IPS-20b (cell line): ENCODE measurements around the gene FAU.

ENCODE experiments used
- H3K27ac ChIP-seq: one replicate; pipeline ENCODE4 v1.5.1; 2013; ENCODE audit warnings: low read length
- H3K27me3 ChIP-seq: 2 replicates; pipeline ENCODE4 v1.6.1; 2013; ENCODE audit warnings: mild to moderate bottlenecking, low read length, inconsistent platforms; ENCODE audit not compliant: insufficient read depth
- H3K36me3 ChIP-seq: 2 replicates; pipeline ENCODE4 v1.6.1; 2013; ENCODE audit warnings: low read depth, mild to moderate bottlenecking, inconsistent platforms, low read length, moderate library complexity; ENCODE audit not compliant: insufficient read depth
- H3K4me1 ChIP-seq: 2 replicates; pipeline ENCODE4 v1.6.1; 2013; ENCODE audit warnings: mild to moderate bottlenecking, control low read depth, inconsistent platforms, low read length, moderate library complexity; ENCODE audit not compliant: insufficient read depth
- H3K4me3 ChIP-seq: 2 replicates; pipeline ENCODE4 v1.5.1; 2013; ENCODE audit warnings: mild to moderate bottlenecking, low read length, inconsistent platforms
- H3K9ac ChIP-seq: 2 replicates; pipeline ENCODE4 v1.6.1; 2013; ENCODE audit warnings: low read depth, mild to moderate bottlenecking, inconsistent platforms, low read length, moderate library complexity
- H3K9me3 ChIP-seq: 2 replicates; pipeline ENCODE4 v1.6.1; 2013; ENCODE audit warnings: mild to moderate bottlenecking, low read depth, low read length, inconsistent platforms; ENCODE audit not compliant: insufficient read depth

FAU gene

GRCh38 chr11:65095427-65095826 lies 26.5 kb downstream of the FAU start:
- H3K4me3 ChIP-seq: peak overlapping the region; percentile 81; the same call in 1 of the 2 replicates
- H3K27me3 ChIP-seq: no peaks in the 10 kb centered on the region
- 0 out of 2 replicates have a peak, but pooled peaks cover 4% of the 10 kb centered on the region for H3K4me1 ChIP-seq
- peak overlapping the region; percentile 73; the same call in 1 of the 2 replicates for H3K9ac ChIP-seq
- H3K27ac ChIP-seq: no peak overlapping the region
- peaks cover 17% of the 10 kb centered on the region for H3K36me3 ChIP-seq
- H3K9me3 ChIP-seq: no peaks in the 10 kb centered on the region

- Histone ChIP-seq H3K27me3 (no peaks in the 10 kb centered on the region), H3K9ac (no peak overlapping the region), H3K36me3 (peaks cover 24% of the 10 kb centered on the region), H3K4me3 (no peak overlapping the region), H3K27ac (no peak overlapping the region), H3K9me3 (no peaks in the 10 kb centered on the region), H3K4me1 (no peaks in the 10 kb centered on the region)
Measured at GRCh38 chr11:65090628-65091027, 31.3 kb downstream of the FAU start.

- Histone ChIP-seq H3K27me3 (no peaks in the 10 kb centered on the region), H3K36me3 (peaks cover 30% of the 10 kb centered on the region), H3K9ac (no peak overlapping the region), H3K9me3 (no peaks in the 10 kb centered on the region), H3K4me1 (0 out of 2 replicates have a peak, but pooled peaks cover 4% of the 10 kb centered on the region), H3K4me3 (no peak overlapping the region), H3K27ac (no peak overlapping the region)
Measured at GRCh38 chr11:65089621-65090020, 32.3 kb downstream of the FAU start.

GRCh38 chr11:65087827-65088226 lies 34.1 kb downstream of the FAU start:
- Histone ChIP-seq H3K27me3 (no peaks in the 10 kb centered on the region), H3K9ac (no peak overlapping the region), H3K4me3 (no peak overlapping the region), H3K9me3 (no peaks in the 10 kb centered on the region), H3K4me1 (peaks cover 8% of the 10 kb centered on the region), H3K27ac (no peak overlapping the region), H3K36me3 (peaks cover 30% of the 10 kb centered on the region)

- Histone ChIP-seq H3K9ac (no peak overlapping the region), H3K4me3 (no peak overlapping the region), H3K36me3 (peaks cover 36% of the 10 kb centered on the region), H3K4me1 (peaks cover 10% of the 10 kb centered on the region), H3K9me3 (no peaks in the 10 kb centered on the region), H3K27me3 (no peaks in the 10 kb centered on the region), H3K27ac (no peak overlapping the region)
Measured at GRCh38 chr11:65087216-65087615, 34.7 kb downstream of the FAU start.

- peaks cover 10% of the 10 kb centered on the region for H3K4me1 ChIP-seq
- no peak overlapping the region for H3K4me3 ChIP-seq
- no peak overlapping the region for H3K27ac ChIP-seq
- no peaks in the 10 kb centered on the region for H3K9me3 ChIP-seq
- H3K9ac ChIP-seq: no peak overlapping the region
- H3K27me3 ChIP-seq: no peaks in the 10 kb centered on the region
- H3K36me3 ChIP-seq: peaks cover 40% of the 10 kb centered on the region
Measured at GRCh38 chr11:65086809-65087208, 35.1 kb downstream of the FAU start.

GRCh38 chr11:65085446-65085845 lies 36.5 kb downstream of the FAU start:
- Histone ChIP-seq H3K4me3 (peak overlapping the region; percentile 97; the same call in 1 of the 2 replicates), H3K27ac (no peak overlapping the region), H3K9me3 (no peaks in the 10 kb centered on the region), H3K4me1 (peaks cover 10% of the 10 kb centered on the region), H3K9ac (0 out of 2 replicates have a peak overlapping the region, but pooled peaks have one; percentile 99), H3K27me3 (no peaks in the 10 kb centered on the region), H3K36me3 (peaks cover 54% of the 10 kb centered on the region)

GRCh38 chr11:65084598-65085375 lies 37.1 kb downstream of the FAU start:
- Histone ChIP-seq H3K9ac (peak overlapping the region; percentile 99), H3K36me3 (peaks cover 59% of the 10 kb centered on the region), H3K4me1 (peaks cover 10% of the 10 kb centered on the region), H3K27me3 (no peaks in the 10 kb centered on the region), H3K27ac (peak overlapping the region; percentile 86), H3K4me3 (peak overlapping the region; percentile 97), H3K9me3 (no peaks in the 10 kb centered on the region)

- Histone ChIP-seq H3K36me3 (peaks cover 64% of the 10 kb centered on the region), H3K27me3 (no peaks in the 10 kb centered on the region), H3K4me3 (peak within 1 kb of the TSS; percentile 97), H3K9me3 (no peaks in the 10 kb centered on the region), H3K4me1 (peaks cover 10% of the 10 kb centered on the region), H3K9ac (peak within 1 kb of the TSS; percentile 99), H3K27ac (peak within 1 kb of the TSS; percentile 86)
Measured at GRCh38 chr11:65083834-65084597, 37.9 kb downstream of the FAU start, which contains the start of the genes CDCA5 and ZFPL1. Gene CDCA5 (minus strand): TSS chr11:65084040. CDS start chr11:65083978, 62 bp downstream. Gene ZFPL1 (plus strand): TSS chr11:65084222. CDS start chr11:65084699, 477 bp downstream.

GRCh38 chr11:65083134-65083833 lies 38.6 kb downstream of the FAU start:
- Histone ChIP-seq H3K36me3 (peaks cover 67% of the 10 kb centered on the region), H3K9me3 (no peaks in the 10 kb centered on the region), H3K4me1 (peaks cover 10% of the 10 kb centered on the region), H3K27ac (peak overlapping the region; percentile 75), H3K27me3 (no peaks in the 10 kb centered on the region), H3K4me3 (peak overlapping the region; percentile 97), H3K9ac (peak overlapping the region; percentile 99)

- Histone ChIP-seq H3K4me1 (peaks cover 6% of the 10 kb centered on the region), H3K9ac (no peak overlapping the region), H3K9me3 (no peaks in the 10 kb centered on the region), H3K27me3 (no peaks in the 10 kb centered on the region), H3K36me3 (peaks cover 71% of the 10 kb centered on the region), H3K4me3 (no peak overlapping the region), H3K27ac (no peak overlapping the region)
Measured at GRCh38 chr11:65078786-65079342, 43.1 kb downstream of the FAU start.
